ENCODE data around the gene MTR. TPM values are rescaled to one million over a fixed set of nuclear protein-coding genes. Genes with fewer than 3 reads are reported as not detected.

Gene MTR
- total RNA-seq (2022) = 22.9 and 26.3 TPM in 2 replicates
- Bru-seq, nascent RNA = percentile 75 among the genes with signal in this experiment
- BruChase-seq, experiment 1, labeled RNA remaining after a 2-hour chase = percentile 78 among the genes with signal in this experiment
- BruChase-seq, experiment 2, labeled RNA remaining after a 6-hour chase = percentile 77 among the genes with signal in this experiment
- long read RNA-seq, full-length matches to known transcripts = 1 of 11 reads
- long read RNA-seq, partial matches to known transcripts = 0 of 11 reads
- long read RNA-seq, other reads (novel, unspliced or antisense) = 10 of 11 reads

DNA sequence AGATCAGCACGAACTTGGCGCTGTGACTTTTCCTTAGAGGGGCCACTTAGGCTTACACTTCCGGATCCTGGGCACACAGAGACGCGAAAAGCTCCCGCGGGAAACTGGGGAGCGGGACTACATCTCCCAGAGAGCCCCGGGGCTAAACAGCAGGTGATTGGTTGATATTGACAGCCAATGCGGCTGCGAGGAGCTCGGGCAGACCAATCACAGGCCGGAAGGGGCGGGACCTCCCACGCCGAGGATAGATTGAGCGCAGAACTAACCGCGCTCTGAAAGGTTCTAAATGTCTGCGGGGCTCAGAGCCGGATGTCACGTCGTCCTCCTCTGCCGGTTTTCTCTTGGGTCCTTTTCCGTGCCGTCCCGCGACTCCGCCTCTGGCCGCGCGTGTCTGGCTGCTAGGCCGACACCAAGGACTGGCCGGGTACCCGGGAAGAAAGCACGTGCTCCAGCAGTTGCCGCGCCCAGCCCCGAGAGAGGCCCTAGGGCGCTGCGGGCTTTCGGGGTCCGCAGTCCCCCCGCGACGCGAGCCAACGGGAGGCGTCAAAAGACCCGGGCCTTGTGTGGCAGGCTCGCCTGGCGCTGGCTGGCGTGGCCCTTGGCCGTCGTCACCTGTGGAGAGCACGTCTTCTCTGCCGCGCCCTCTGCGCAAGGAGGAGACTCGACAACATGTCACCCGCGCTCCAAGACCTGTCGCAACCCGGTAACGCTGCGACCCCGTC is at the start of gene MTR:
Gene MTR (plus strand): TSS at position 258 of the 722 bp plus-strand sequence. CDS start 412 bp downstream, at position 670.
- no TSS peak for BruUV-seq (replicated peaks)
- POLR2A ChIA-PET = interaction anchor here (0.6 to 1.1 kb wide), 5 partner anchors 13 to 746 kb away, joined by 3 to 9 read pairs (median 3); partner anchors contain the start of gene HEATR1
- Histone ChIP-seq H3K27me3 (replicated peaks; ENCODE audit: control insufficient read depth, insufficient read depth, low read length) (no peaks in the 10 kb centered on the region), H3K36me3 (ENCODE audit: control insufficient read depth, insufficient read depth, low read length) (no peaks in the 10 kb centered on the region), H3K4me1 (no peaks in the 10 kb centered on the region), H3K4me3 (ENCODE audit: low read depth, low read length) (peak within 1 kb of the TSS; percentile 95), H3K9me3 (no peaks in the 10 kb centered on the region)
- CTCF ChIA-PET = interaction anchor here (0.6 kb wide), 3 partner anchors 72 to 189 kb away, joined by 3 to 5 read pairs (median 3); no protein-coding TSS in a partner anchor
- no peak for TF ChIP-seq CTCF (IDR thresholded peaks at IDR 0.05; ENCODE audit: insufficient read depth in 1 of 2, low read depth in 1 of 2, low read length in 1 of 2, severe bottlenecking in 1 of 2, unreplicated experiment in 1 of 2)
- peaks cover 5% of the 10 kb centered on the region for H3K4me1 Mint-ChIP-seq (ENCODE audit: low read depth, unreplicated experiment)
- H3K9me3 Mint-ChIP-seq (ENCODE audit: unreplicated experiment) = no peaks in the 10 kb centered on the region
- H3K27ac Mint-ChIP-seq (ENCODE audit: unreplicated experiment) = peak within 1 kb of the TSS; percentile 97
- DNase-seq = peak; percentile 97 to 98
- H3K27me3 Mint-ChIP-seq (ENCODE audit: insufficient read depth, unreplicated experiment) = no peaks in the 10 kb centered on the region
- peaks cover 11% of the 10 kb centered on the region for H3K36me3 Mint-ChIP-seq (ENCODE audit: insufficient read depth, unreplicated experiment)
- H3K4me3 Mint-ChIP-seq (ENCODE audit: unreplicated experiment) = peak within 1 kb of the TSS; percentile 97
- intact Hi-C loops (cut with micrococcal nuclease; ENCODE audit: unreplicated experiment) = loop anchor here (1.0 to 2.0 kb wide), 3 partner anchors 40 to 186 kb away; no protein-coding TSS in a partner anchor

DNA sequence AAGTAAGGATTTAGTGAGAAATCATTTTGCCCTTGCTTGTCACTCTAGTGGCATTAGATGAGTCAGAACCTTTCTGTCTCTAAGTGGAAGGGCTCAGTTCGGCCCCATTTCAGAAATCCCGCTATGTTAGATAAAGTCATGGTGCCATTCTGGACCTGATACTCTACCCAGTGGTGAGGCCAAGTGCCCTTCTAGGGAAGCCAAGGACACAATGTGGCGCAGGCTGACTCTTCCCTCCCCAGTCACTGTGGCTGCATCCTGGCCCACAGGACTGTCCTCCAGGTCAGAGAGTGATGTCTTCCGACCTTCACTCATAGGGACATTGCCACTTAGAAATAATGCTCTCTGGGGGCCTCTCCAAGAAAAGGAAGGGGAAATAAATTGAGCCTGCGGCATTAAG is 48.3 kb upstream of the MTR start:
- H3K27ac Mint-ChIP-seq (ENCODE audit: unreplicated experiment) = no peak overlapping the region
- CTCF ChIA-PET = no interaction called here
- H3K4me3 Mint-ChIP-seq (ENCODE audit: unreplicated experiment) = no peak overlapping the region

More for the DNA sequence above, 48.3 kb upstream of the MTR start:
- no peaks in the 10 kb centered on the region for H3K9me3 ChIP-seq
- POLR2A ChIA-PET = no interaction called here
- no peaks in the 10 kb centered on the region for H3K27me3 ChIP-seq (replicated peaks; ENCODE audit: control insufficient read depth, insufficient read depth, low read length)
- BruUV-seq (replicated peaks) = no TSS peak
- no peak overlapping the region for H3K4me3 ChIP-seq (ENCODE audit: low read depth, low read length)
- H3K36me3 ChIP-seq (ENCODE audit: control insufficient read depth, insufficient read depth, low read length) = no peaks in the 10 kb centered on the region
- Mint-ChIP-seq H3K4me1 (ENCODE audit: low read depth, unreplicated experiment) (no peaks in the 10 kb centered on the region), H3K36me3 (ENCODE audit: insufficient read depth, unreplicated experiment) (no peaks in the 10 kb centered on the region), H3K9me3 (ENCODE audit: unreplicated experiment) (no peaks in the 10 kb centered on the region), H3K27me3 (ENCODE audit: insufficient read depth, unreplicated experiment) (peaks cover 9% of the 10 kb centered on the region)
- DNase-seq = no peak
- H3K4me1 ChIP-seq = no peaks in the 10 kb centered on the region
- intact Hi-C loops (cut with micrococcal nuclease; ENCODE audit: unreplicated experiment) = no loop called here
- no peak for TF ChIP-seq CTCF (IDR thresholded peaks at IDR 0.05; ENCODE audit: insufficient read depth in 1 of 2, low read depth in 1 of 2, low read length in 1 of 2, severe bottlenecking in 1 of 2, unreplicated experiment in 1 of 2)

All from Caco-2 (cell line).